Endothelial cell of umbilical vein (primary cell): Measurements from ENCODE around the gene LPAR1. TPM values are rescaled to one million over a fixed set of nuclear protein-coding genes. Genes with fewer than 3 reads are reported as not detected.

Experiments
- BruUV-seq: library from RNA; stranded (reverse); fragments of 400-500 nt; replicated peaks from 2 replicates; lab custom pipeline; 2021; lab: Mats Ljungman, UMichigan
- CTCF ChIA-PET: fragments of 300-600, 350-600 bp; sonication (Branson Sonifier 250); formaldehyde crosslinking; loops from one replicate; lab custom pipeline; 2021; ENCODE audit warnings: antibody characterized with exemption, inconsistent platforms; lab: Charles Lee
- POLR2A ChIA-PET: fragments of 300-600, 350-600 bp; sonication (Branson Sonifier 250); formaldehyde crosslinking; loops from one replicate; lab custom pipeline; 2021; ENCODE audit warnings: antibody characterized with exemption, inconsistent platforms; lab: Charles Lee
- DNase-seq: peaks from one replicate; pipeline ENCODE4 v3.0.0-alpha.2; 2011; ENCODE audit warnings: low read depth, low spot score
- FAIRE-seq: peaks from 2 replicates; lab custom pipeline; 2011; peaks lifted over from hg19 to GRCh38; lab: Jason Lieb, UNC
- H2AFZ ChIP-seq: 2 replicates; pipeline ENCODE4 v1.6.0; 2012; ENCODE audit warnings: low read depth, low read length, control low read depth, inconsistent platforms
- H3K27ac ChIP-seq: 2 replicates; pipeline ENCODE4 v1.5.1; 2011; ENCODE audit warnings: low read depth, mild to moderate bottlenecking, control low read depth, low read length, moderate library complexity; ENCODE audit not compliant: insufficient read depth
- H3K27me3 ChIP-seq, 2 experiments: 2 replicates each; pipeline versions ENCODE4 v1.6.0 to v1.6.1; 2011; ENCODE audit warnings: low read length in 2 of 2, mixed read lengths in 1 of 2; ENCODE audit not compliant: control insufficient read depth in 2 of 2, insufficient read depth in 2 of 2
- H3K36me3 ChIP-seq, 2 experiments: 2 replicates in 1 of 2; 3 replicates in 1 of 2; pipeline ENCODE4 v1.5.1; 2011; ENCODE audit warnings: low read length in 2 of 2, mild to moderate bottlenecking in 1 of 2, moderate library complexity in 1 of 2; ENCODE audit not compliant: control insufficient read depth in 2 of 2, insufficient read depth in 2 of 2; ENCODE audit errors: extremely low read depth in 1 of 2
- H3K4me1 ChIP-seq: 3 replicates; pipeline ENCODE4 v1.5.1; 2011; ENCODE audit warnings: mild to moderate bottlenecking, low read length; ENCODE audit not compliant: control insufficient read depth, insufficient read depth; ENCODE audit errors: extremely low read depth
- H3K4me2 ChIP-seq: 2 replicates; pipeline ENCODE4 v1.6.1; 2011; ENCODE audit warnings: low read length, control low read depth, mixed read lengths; ENCODE audit not compliant: insufficient read depth
- H3K4me3 ChIP-seq, 3 experiments: fragments of 200-600 bp in 1 of 3; sonication (generic), shearing (Covaris generic) in 1 of 3; replicated peaks in 1 of 3; 2 replicates each; pipeline ENCODE4 v1.5.1; 2011 to 2016; ENCODE audit warnings: control low read depth in 3 of 3, low read length in 3 of 3, mild to moderate bottlenecking in 2 of 3, inconsistent platforms in 1 of 3, low read depth in 1 of 3, moderate library complexity in 1 of 3; ENCODE audit not compliant: insufficient read depth in 1 of 3
- H3K79me2 ChIP-seq: 2 replicates; pipeline ENCODE4 v1.6.0; 2012; ENCODE audit warnings: low read length, inconsistent platforms; ENCODE audit not compliant: control insufficient read depth, insufficient read depth
- H3K9ac ChIP-seq: replicated peaks from 2 replicates; pipeline ENCODE3; 2011; ENCODE audit warnings: low read length, control low read depth; ENCODE audit not compliant: insufficient read depth; ENCODE audit errors: extremely low read depth
- H3K9me1 ChIP-seq: replicated peaks from 3 replicates; pipeline ENCODE4 v1.6.0; 2011; ENCODE audit warnings: mild to moderate bottlenecking, low read length; ENCODE audit not compliant: control insufficient read depth, insufficient read depth; ENCODE audit errors: extremely low read depth
- H3K9me3 ChIP-seq: replicated peaks from 2 replicates; pipeline ENCODE4 v1.5.1; 2012; ENCODE audit warnings: low read length, inconsistent platforms; ENCODE audit not compliant: control insufficient read depth, insufficient read depth
- H4K20me1 ChIP-seq: replicated peaks from 2 replicates; pipeline ENCODE3; 2011; ENCODE audit warnings: mild to moderate bottlenecking, low read length; ENCODE audit not compliant: control insufficient read depth, insufficient read depth; ENCODE audit errors: extremely low read depth
- CTCF ChIP-seq, 2 donors: IDR thresholded peaks; 1 replicate in 1 of 2; 2 replicates in 1 of 2; pipeline ENCODE4 v1.5.1; 2011; ENCODE audit warnings: low read length in 2 of 2, mild to moderate bottlenecking in 2 of 2, moderate library complexity in 2 of 2, control low read depth in 1 of 2, inconsistent platforms in 1 of 2, low read depth in 1 of 2; ENCODE audit not compliant: insufficient read depth in 1 of 2; ENCODE audit errors: extremely low read depth in 1 of 2
- EZH2 ChIP-seq: IDR thresholded peaks from 2 replicates; pipeline ENCODE4 v1.6.1; 2012; ENCODE audit warnings: borderline replicate concordance, low read depth, mild to moderate bottlenecking, moderate library complexity, low read length, inconsistent platforms; ENCODE audit not compliant: severe bottlenecking
- FOS ChIP-seq: IDR thresholded peaks from 2 replicates; pipeline ENCODE4 v1.6.1; 2011; ENCODE audit warnings: mild to moderate bottlenecking, low read length, moderate library complexity, borderline replicate concordance; ENCODE audit not compliant: insufficient read depth
- GATA2 ChIP-seq: IDR thresholded peaks from 2 replicates; pipeline ENCODE4 v1.7.0; 2011; ENCODE audit warnings: low read depth, mild to moderate bottlenecking, moderate library complexity, mixed read lengths, low read length; ENCODE audit not compliant: insufficient read length, insufficient read depth
- JUN ChIP-seq: IDR thresholded peaks from 2 replicates; pipeline ENCODE4 v1.6.1; 2011; ENCODE audit warnings: borderline replicate concordance, low read depth; ENCODE audit not compliant: insufficient read length, insufficient read depth
- MAX ChIP-seq: IDR thresholded peaks from 2 replicates; pipeline ENCODE4 v1.6.1; 2011; ENCODE audit not compliant: insufficient read depth, insufficient read length
- MYC ChIP-seq: IDR thresholded peaks from one replicate; pipeline ENCODE4 v1.6.1; 2011; ENCODE audit warnings: mild to moderate bottlenecking, low read depth, low read length
- POLR2A ChIP-seq: IDR thresholded peaks from 2 replicates; pipeline ENCODE4 v1.6.1; 2012; ENCODE audit warnings: low read depth, mild to moderate bottlenecking, control low read depth, low read length
- POLR2AphosphoS5 ChIP-seq: IDR thresholded peaks from 2 replicates; pipeline ENCODE4 v1.6.1; 2012; ENCODE audit warnings: low read depth, mild to moderate bottlenecking, control low read depth, low read length, moderate library complexity; ENCODE audit not compliant: insufficient read depth
- dilution Hi-C: fragments of 300-500 bp; cut with MboI; formaldehyde crosslinking; loops from one replicate; pipeline ENCODE4 v1.15.0; 2019; ENCODE audit warnings: low sequenced_read_pairs; ENCODE audit not compliant: extremely low pct_ligation_motif_present
- intact Hi-C: fragments of 100-400 bp; cut with micrococcal nuclease; formaldehyde crosslinking; loops from one replicate; pipeline ENCODE4 v1.10.0; 2022
- polyA plus RNA-seq, 4 experiments: library from polyadenylated mRNA; depleted of rRNA in 3 of 4; stranded (reverse) in 3 of 4; unstranded in 1 of 4; fragments of >200 nt; gene quantifications; 2 replicates each; pipeline versions ENCODE4 v1.2.1 to v1.2.3, GENCODE V29; 2011 to 2012; ENCODE audit warnings: missing spikeins in 1 of 4
- total RNA-seq: library from RNA; stranded (reverse); gene quantifications from 2 replicates; pipeline ENCODE4 v1.2.3, GENCODE V29; 2021

LPAR1 gene
- total and polyA plus RNA-seq, 2 donors (not counting 3 experiments of a cell fraction or from before 2014, with no cell fraction given): 0.88 to 3.0 TPM

GRCh38 chr9:110911659-110912418 lies 126.4 kb downstream of the LPAR1 start:
- Histone ChIP-seq H3K79me2 (no peaks in the 10 kb centered on the region), H3K4me3 (no peak overlapping the region)

More at GRCh38 chr9:110911659-110912418, 126.4 kb downstream of the LPAR1 start:
- BruUV-seq: no TSS peak
- intact Hi-C loops: no loop called here
- Histone ChIP-seq H3K27me3 (no peaks in the 10 kb centered on the region), H4K20me1 (no peaks in the 10 kb centered on the region), H3K27ac (no peak overlapping the region), H3K9me3 (no peaks in the 10 kb centered on the region), H3K36me3 (no peaks in the 10 kb centered on the region), H3K9me1 (no peaks in the 10 kb centered on the region), H3K4me1 (no peaks in the 10 kb centered on the region), H3K4me2 (no peak overlapping the region), H2AFZ (no peak overlapping the region), H3K9ac (no peak overlapping the region)
- FAIRE-seq: no peak
- ChIA-PET POLR2A (no interaction called here), CTCF (no interaction called here)
- dilution Hi-C loops: no loop called here
- no peak for DNase-seq
- TF ChIP-seq CTCF (IDR thresholded peaks at IDR 0.05; ENCODE audit: extremely low read depth in 1 of 2, insufficient read depth in 1 of 2, low read depth in 1 of 2, low read length in 2 of 2) (no peak), POLR2A (no peak), JUN (no peak), FOS (no peak), POLR2AphosphoS5 (no peak), MAX (no peak), EZH2 (no peak), GATA2 (no peak), MYC (no peak)
